Cardiac atrium fibroblast (primary cell): ENCODE data around the gene IVD. TPM values are rescaled to one million over a fixed set of nuclear protein-coding genes. Genes with fewer than 3 reads are reported as not detected.

Experiments
- total RNA-seq: library from RNA; depleted of rRNA; stranded (reverse); fragments of >200 nt; gene quantifications from 2 replicates; pipeline ENCODE4 v1.2.3, GENCODE V29; 2015

IVD gene
- 25.1 and 33.7 TPM in 2 replicates for total RNA-seq

DNA sequence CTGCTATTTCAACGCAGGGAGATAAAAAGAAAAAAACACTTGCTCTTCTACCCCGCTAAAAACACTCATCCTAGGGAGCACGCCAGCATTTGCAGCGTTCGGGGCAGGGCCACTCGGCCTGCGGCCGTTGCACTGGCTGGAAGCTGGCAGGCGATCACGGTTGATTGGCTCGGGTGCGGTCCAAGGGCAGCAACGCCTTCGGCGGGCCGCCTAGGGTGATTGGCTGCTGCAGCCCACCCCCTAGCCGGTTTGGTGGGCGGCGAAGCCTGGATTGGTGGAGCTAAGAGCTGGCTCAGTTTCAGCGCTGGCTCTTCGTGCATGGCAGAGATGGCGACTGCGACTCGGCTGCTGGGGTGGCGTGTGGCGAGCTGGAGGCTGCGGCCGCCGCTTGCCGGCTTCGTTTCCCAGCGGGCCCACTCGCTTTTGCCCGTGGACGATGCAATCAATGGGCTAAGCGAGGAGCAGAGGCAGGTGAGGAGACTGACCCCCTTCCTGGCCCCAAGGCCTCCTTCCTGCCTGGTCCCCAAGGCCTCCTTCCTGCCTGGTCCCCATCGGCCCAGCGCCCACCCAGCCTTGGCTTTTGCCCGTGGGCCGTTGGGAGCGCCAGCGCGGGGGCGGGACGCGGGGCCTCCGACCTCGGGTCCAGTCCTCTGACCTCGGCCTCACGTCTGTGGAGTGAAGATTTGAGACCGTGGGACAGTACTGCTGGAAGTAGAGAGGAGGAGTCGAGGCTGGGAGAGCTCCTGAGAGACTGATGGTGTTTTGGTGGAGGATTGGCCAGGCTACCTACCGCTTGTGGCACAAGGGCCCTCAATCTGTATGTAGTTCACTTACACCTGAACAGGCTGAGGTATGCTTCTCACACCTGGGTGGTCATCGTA is at the start of gene IVD:
TSS of gene IVD (plus strand) at position 295 of the 881 bp plus-strand sequence. CDS start at position 328, 33 bp downstream.

DNA sequence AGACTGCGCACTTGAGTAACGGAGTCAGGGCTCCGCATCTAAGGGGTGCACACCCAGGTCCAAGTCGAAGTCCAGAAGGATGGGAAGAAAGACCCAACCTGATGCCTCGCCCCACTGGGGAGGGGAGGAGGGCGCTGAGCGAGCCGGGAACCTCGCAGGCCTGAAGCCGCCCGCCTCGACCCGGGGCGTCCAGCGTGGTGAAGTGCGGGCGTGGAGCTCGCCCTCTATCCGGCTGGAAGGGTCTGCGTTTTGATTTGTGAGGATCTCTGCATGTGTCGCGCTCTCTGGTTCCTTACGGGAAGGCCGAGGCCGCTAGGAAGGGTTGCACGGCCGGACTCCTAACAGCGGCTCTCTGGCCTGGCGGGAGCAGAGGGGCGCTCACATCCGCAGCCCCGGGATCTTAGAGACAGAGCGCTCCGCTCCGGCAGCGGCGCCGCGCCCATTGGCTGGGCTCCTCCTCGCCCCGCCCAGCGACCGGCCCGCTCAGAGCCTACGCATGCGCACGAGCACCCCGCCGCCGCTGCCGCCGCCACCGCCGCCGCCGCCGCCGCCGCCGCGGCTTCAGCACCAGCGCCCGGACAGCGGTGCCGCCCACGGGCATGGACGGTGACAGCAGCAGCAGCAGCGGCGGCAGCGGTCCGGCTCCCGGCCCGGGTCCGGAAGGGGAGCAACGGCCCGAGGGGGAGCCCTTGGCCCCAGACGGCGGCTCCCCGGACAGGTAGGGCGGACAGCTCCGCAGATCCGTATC is 47.7 kb upstream of the IVD start, which contains the start of gene DISP2:
TSS of gene DISP2 (plus strand) at position 497 of the 748 bp plus-strand sequence. CDS start at position 600, 103 bp downstream.

GRCh38 chr15:40382580-40383456 is 22.8 kb upstream of the IVD start, which contains the start of gene KNSTRN:
Gene KNSTRN, plus strand, starts transcription at chr15:40382721. Its CDS starts 115 bp downstream, at chr15:40382836.

DNA sequence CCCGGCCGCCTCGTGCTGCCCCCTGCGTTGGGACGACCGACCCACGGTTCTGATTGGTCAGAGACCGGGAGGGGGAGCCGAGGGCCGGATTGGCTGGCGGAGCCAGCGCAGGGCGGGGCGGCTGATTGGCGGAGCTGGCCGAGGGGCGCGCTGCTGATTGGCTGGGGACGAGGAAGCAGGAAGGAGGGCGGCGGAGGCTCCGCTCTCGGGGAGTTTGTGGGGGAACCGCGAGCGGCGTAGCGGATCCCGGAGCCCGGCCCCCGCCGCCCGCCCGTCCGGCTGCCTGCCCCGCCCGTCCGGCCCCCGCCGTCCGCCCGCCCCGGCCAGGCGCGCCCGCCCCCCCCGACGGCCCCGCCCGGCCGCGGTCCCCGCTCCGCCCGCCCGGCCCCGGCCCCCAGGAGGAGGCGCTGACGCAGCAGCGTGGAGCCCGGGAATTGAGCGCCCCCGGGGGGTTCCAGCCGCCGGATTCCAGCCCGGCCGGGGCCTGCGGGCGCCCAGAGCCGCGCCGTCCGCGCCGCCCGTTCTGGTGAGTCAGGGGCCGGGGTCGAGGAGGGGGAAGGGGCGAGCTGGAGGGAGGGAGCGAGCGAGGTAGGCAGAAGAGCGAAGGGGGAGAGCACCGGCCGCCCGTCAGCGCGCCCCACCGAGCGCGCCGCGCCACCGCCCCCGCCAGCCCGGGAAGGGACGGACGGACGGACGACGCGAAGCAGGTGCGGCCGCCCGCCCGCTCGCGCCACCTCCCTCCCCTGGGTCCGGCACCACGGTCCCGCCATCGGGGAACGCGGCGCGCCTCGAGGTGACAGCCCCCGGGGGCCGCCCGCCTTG is 35.4 kb downstream of the IVD start, which contains the start of gene BAHD1:
TSS of gene BAHD1 (plus strand) at position 211 of the 822 bp plus-strand sequence. CDS start 17,512 bp downstream, outside the sequence.

DNA sequence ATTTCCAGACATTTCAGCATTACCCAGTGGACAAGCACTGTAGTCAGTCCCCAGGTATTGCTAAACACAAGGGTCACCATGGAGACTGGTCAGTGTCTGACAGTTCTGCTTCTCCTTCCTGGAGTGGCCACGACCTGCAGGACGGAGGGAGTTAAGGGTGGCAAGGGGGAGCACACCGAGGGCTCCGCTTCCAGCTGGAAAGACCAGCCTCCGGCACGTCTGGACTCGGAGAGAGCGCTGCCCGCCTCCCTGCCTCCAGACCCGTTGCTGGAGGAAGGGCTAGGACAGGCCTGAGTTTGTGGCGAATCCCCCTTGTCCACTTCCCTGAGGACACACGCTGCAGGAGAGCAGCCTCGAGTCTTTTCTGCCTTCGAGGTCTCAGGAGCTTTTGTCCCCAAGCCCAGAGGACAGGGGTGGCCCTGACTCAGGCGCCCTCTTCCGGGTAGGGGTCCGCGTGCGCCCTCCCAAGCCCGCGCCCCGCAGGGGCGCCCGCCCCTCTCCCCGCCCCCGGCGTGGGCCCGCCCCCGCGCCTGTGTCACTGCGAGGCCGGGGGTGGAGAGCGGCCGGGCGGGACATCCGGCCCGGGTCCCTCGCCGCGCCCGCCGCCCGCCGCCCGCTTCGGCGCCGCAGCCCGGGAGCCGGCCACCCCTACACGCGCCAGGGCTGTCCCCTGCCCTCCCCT is 65.0 kb downstream of the IVD start, which contains the start of gene CHST14:
TSS of gene CHST14 (plus strand) at position 562 of the 682 bp plus-strand sequence. CDS start 230 bp downstream, outside the sequence.

Other genes starting within 250 kb of the IVD start
- gene BUB1B, start 244.7 kb upstream of the IVD start, total RNA-seq: 5.0 and 8.7 TPM in 2 replicates
- gene PAK6, start 166.7 kb upstream of the IVD start, total RNA-seq: 0.16 TPM in 1 of 2 replicates, not detected in the other
- not detected in 2 replicates for gene ANKRD63, start 122.7 kb upstream of the IVD start, total RNA-seq
- 1.1 TPM in 2 replicates for gene PLCB2, start 97.9 kb upstream of the IVD start, total RNA-seq
- 16.8 and 28.0 TPM in 2 replicates for gene INAFM2, start 82.1 kb upstream of the IVD start, total RNA-seq
- 1.1 and 5.2 TPM in 2 replicates for gene CCDC9B, start 64.9 kb upstream of the IVD start, total RNA-seq
- gene PHGR1, start 54.8 kb upstream of the IVD start, total RNA-seq: not detected in 2 replicates
- gene DISP2, start 47.6 kb upstream of the IVD start, total RNA-seq: 0.16 and 0.36 TPM in 2 replicates
- gene KNSTRN, start 23.1 kb upstream of the IVD start, total RNA-seq: 14.3 and 16.5 TPM in 2 replicates
- gene BAHD1, start 35.2 kb downstream of the IVD start, total RNA-seq: 11.2 and 16.2 TPM in 2 replicates
- gene CHST14, start 65.2 kb downstream of the IVD start, total RNA-seq: 23.3 and 24.6 TPM in 2 replicates
- gene CCDC32, start 159.2 kb downstream of the IVD start, total RNA-seq: 30.3 and 42.8 TPM in 2 replicates
- gene RPUSD2, start 163.5 kb downstream of the IVD start, total RNA-seq: 7.0 and 13.2 TPM in 2 replicates
- 5.5 and 8.8 TPM in 2 replicates for gene KNL1, start 188.5 kb downstream of the IVD start, total RNA-seq